LNCaP clone FGC (cell line): ENCODE data around the gene PHLPP2.
"Not testable (repeated sequence)": the region's sequence is repeated elsewhere in the genome, so short reads cannot be mapped to it uniquely, and the experiment has no call there.

ENCODE experiments used
- DNase-seq: peaks from one replicate; pipeline ENCODE4 v3.0.0-alpha.2; 2011; ENCODE audit warnings: low read depth
- H3K4me3 ChIP-seq: 2 replicates; pipeline ENCODE4 v1.5.1; 2011; ENCODE audit warnings: mild to moderate bottlenecking, low read depth, low read length, control low read depth
- CTCF ChIP-seq: IDR thresholded peaks from 2 replicates; pipeline ENCODE4 v1.5.1; 2012; ENCODE audit warnings: mild to moderate bottlenecking; ENCODE audit not compliant: control insufficient read depth, insufficient read depth; ENCODE audit errors: extremely low read depth

Gene PHLPP2

GRCh38 chr16:71700831-71701230, 23.7 kb downstream of the PHLPP2 start:
- no peak overlapping the region for H3K4me3 ChIP-seq
- no peak for DNase-seq
- no peak for TF ChIP-seq CTCF

GRCh38 chr16:71698491-71698890, 26.0 kb downstream of the PHLPP2 start:
- H3K4me3 ChIP-seq: no peak overlapping the region
- no peak for DNase-seq
- TF ChIP-seq CTCF: no peak

GRCh38 chr16:71693164-71693563, 31.3 kb downstream of the PHLPP2 start:
- DNase-seq: no peak
- no peak for TF ChIP-seq CTCF
- H3K4me3 ChIP-seq: no peak overlapping the region

- no peak overlapping the region for H3K4me3 ChIP-seq
- DNase-seq: no peak
- TF ChIP-seq CTCF: no peak
Observed at GRCh38 chr16:71689901-71690300, 34.6 kb downstream of the PHLPP2 start.

- H3K4me3 ChIP-seq: no peak overlapping the region
- no peak for TF ChIP-seq CTCF
- DNase-seq: no peak
Observed at GRCh38 chr16:71687861-71688260, 36.6 kb downstream of the PHLPP2 start.

GRCh38 chr16:71684280-71684679, 40.2 kb downstream of the PHLPP2 start:
- peak; percentile 78 for DNase-seq

GRCh38 chr16:71681360-71681759, 43.1 kb downstream of the PHLPP2 start:
- DNase-seq: no peak
- no peak for TF ChIP-seq CTCF
- H3K4me3 ChIP-seq: no peak overlapping the region

More at GRCh38 chr16:71684280-71684679, 40.2 kb downstream of the PHLPP2 start:
- H3K4me3 ChIP-seq: not testable (repeated sequence)
